AG09309 (cell line): ENCODE measurements around the gene LRRC57.

Source experiments
- DNase-seq: peaks from one replicate; pipeline ENCODE4 v3.0.0-alpha.2; 2010; ENCODE audit warnings: low read depth
- H3K4me3 ChIP-seq: 2 replicates; pipeline ENCODE4 v1.5.1; 2011; ENCODE audit warnings: mild to moderate bottlenecking, low read depth, low read length, moderate library complexity; ENCODE audit not compliant: control insufficient read depth
- TF ChIP-seq, protein P1 (sequence below): IDR thresholded peaks from 2 replicates; pipeline ENCODE4 v1.5.1; 2011; ENCODE audit warnings: mild to moderate bottlenecking, low read depth, low read length, inconsistent platforms; ENCODE audit not compliant: insufficient read depth, control insufficient read depth; ENCODE audit errors: missing control alignments

LRRC57 gene

DNA sequence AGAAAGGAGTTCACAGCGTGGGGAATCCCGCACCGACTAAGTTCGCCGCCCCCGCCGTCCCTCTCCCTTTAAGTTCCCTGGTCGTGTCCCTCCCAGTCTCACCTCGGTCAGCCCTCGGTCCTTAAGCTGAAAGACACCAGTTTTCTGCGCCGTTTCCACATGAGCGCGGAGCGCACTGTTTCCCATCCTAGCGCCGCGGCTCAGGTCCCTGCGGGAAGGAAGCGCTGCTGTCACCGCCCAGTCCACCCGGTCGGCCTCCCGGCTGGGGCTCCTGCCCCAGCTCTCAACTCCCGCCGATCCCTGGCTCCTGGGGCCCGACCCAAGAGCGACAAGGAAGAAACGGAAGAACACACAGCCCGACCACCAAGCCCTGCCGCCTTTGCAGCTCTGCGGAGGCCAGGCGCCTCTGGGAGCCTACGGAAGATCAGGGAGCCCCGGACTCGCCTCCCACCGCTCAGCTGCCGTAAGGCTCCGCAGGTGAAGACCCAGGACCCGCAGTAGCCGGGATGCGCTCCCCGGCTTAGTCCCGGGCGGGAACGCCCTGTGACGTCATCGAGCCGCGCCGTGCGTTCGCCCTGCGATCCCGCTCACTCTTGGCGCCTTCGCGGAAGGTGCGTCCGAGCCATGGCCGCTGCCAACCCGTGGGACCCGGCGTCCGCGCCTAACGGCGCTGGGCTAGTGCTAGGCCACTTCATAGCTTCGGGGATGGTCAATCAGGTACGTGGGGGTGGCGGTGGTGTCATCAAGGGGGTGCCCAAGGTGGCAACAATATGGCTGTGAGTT lies at the start of gene LRRC57, which contains the start of gene HAUS2:
Gene LRRC57, minus strand, starts transcription at position 545 of the 783 bp plus-strand sequence. Its CDS starts 359 bp downstream, at position 186.
Gene HAUS2, plus strand, starts transcription at position 590 of the 783 bp plus-strand sequence. Its CDS starts 35 bp downstream, at position 625.
- H3K4me3 ChIP-seq: peak within 1 kb of the TSS; percentile 85
- peak; percentile 20 for DNase-seq
- TF ChIP-seq, protein P1, sequence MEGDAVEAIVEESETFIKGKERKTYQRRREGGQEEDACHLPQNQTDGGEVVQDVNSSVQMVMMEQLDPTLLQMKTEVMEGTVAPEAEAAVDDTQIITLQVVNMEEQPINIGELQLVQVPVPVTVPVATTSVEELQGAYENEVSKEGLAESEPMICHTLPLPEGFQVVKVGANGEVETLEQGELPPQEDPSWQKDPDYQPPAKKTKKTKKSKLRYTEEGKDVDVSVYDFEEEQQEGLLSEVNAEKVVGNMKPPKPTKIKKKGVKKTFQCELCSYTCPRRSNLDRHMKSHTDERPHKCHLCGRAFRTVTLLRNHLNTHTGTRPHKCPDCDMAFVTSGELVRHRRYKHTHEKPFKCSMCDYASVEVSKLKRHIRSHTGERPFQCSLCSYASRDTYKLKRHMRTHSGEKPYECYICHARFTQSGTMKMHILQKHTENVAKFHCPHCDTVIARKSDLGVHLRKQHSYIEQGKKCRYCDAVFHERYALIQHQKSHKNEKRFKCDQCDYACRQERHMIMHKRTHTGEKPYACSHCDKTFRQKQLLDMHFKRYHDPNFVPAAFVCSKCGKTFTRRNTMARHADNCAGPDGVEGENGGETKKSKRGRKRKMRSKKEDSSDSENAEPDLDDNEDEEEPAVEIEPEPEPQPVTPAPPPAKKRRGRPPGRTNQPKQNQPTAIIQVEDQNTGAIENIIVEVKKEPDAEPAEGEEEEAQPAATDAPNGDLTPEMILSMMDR: no peak

DNA sequence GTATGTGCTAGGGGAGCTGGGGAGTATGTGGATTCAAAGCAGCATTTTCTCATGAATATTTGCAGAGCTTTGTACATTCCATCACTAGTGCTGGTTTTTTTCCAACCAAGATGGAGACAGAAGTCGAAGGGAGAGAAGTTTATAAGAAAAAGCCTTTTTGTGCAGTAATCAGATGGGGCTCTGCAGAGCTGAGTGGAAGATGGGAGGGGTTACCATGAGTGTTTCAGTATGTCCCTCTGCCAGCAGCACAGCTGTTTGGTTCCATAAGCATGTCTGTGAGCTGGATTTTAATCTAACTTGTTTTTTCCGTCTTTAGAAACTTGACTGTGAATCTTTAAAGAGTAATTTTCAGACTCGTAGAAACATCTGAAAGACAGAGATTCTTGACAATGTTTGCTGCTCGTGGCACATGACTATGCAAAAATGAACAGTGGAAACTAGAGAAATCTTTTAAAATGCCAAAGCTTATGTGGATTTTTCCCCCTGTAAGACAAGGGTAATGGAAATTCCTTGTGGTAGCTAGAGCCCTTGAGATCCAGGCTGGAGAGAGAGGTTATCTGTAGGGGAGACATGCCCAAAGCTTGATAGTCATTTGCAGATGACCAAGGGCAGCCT lies 47.1 kb upstream of the LRRC57 start:
- TF ChIP-seq, protein P1: no peak
- no peak for DNase-seq
- no peak overlapping the region for H3K4me3 ChIP-seq

DNA sequence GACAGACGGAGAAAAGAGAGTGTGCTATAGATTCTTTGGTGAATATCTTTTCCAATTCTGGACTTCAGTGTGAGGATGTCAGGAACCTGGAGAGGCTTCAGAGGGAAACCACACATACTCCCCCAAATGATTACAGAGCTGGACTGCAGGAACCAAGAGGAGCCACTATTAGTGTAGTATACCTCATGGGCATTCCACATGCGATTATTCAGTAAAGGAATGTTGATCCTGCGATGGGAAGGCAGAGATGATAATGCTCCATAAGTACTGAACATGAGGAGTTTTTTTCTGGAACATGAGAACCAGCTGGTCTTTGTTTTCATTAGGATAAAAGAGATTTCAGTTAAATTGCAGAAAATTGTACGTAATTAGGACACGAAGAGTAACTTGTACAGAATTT lies 45.5 kb upstream of the LRRC57 start:
- TF ChIP-seq, protein P1: no peak
- no peak for DNase-seq
- no peak overlapping the region for H3K4me3 ChIP-seq

DNA sequence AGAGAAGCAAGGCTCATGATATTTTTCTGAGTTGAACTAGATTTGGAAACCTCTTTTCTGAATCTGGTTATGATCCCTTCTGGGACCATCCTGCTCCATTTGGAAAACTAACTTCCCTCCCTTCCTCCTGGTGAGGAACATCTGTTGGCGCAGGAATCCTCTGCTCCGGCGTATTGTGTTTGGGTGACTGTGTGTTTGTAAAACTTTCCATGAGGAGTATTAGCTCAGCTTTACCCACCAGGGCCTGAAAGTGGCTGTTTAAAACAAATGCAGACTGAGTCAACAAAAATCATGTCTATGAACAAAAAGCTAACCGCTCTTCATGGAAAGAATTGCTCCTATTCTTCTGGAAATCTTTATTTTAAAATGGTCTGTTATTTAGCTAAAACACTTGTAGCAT lies 44.5 kb upstream of the LRRC57 start:
- H3K4me3 ChIP-seq: no peak overlapping the region
- TF ChIP-seq, protein P1: no peak
- DNase-seq: no peak

DNA sequence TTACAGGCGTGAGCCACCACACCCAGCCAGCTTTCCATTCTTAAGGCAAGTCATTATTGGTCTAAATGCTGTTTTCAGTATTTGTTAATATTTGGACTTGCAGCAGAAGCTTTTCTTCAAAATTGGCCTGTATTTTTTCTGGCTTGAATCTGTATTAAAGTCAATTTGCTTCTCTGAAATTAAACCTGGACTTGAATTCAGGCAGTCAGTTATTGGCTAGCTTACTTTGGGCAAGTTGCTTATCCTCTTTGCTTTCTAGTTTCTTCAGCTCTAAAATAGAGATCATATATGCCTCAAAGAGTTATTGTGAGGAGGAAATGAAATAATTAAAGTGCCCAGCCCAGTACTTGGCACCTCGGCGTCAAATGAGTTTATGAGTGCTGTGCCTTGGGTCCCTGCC lies 44.1 kb upstream of the LRRC57 start:
- DNase-seq: no peak
- H3K4me3 ChIP-seq: no peak overlapping the region
- TF ChIP-seq, protein P1: no peak

DNA sequence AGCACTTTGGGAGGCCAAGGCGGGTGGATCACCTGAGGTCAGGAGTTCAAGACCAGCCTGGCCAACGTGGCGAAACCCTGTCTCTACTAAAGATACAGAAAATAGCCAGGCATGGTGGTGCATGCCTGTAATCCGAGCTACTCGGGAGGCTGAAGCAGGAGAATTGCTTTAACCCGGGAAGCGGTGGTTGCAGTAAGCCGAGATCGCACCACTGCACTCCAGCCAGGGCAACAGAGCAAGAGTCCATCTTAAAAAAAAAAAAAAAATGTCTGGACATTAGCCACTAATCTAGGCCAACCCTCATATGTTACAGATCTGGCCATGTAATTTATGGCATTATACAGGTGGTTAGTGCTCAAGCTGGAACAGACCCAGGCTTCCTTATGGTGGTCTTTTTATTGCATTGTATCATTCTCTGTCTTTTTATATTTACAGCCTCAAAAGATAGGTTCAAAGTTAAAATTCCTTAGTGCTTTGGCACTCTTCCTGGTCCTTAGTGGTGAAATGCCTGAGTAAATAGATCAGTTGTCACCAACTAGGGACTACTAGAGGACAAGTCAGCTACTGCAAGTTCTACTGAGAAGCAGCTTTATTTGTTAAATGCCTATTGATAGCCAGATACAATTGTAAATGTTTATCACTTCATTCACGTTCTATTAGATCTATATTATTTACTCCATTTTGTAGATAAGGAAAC lies 42.8 kb upstream of the LRRC57 start:
- TF ChIP-seq, protein P1: peak; percentile 35
- DNase-seq: no peak
- no peak overlapping the region for H3K4me3 ChIP-seq
